ENCODE results near the gene GGA2.

Gene GGA2

GRCh38 chr16:23435500-23435899, 74.8 kb downstream of the GGA2 start:
- Mint-ChIP-seq H3K27ac (no peak overlapping the region), H3K4me3 (no peak overlapping the region), H3K36me3 (peaks cover 46% of the 10 kb centered on the region), H3K9me3 (no peaks in the 10 kb centered on the region), H3K4me1 (no peaks in the 10 kb centered on the region), H3K27me3 (no peaks in the 10 kb centered on the region)
- ATAC-seq: peak; percentile 79

GRCh38 chr16:23434380-23434779, 75.9 kb downstream of the GGA2 start:
- H3K4me3 Mint-ChIP-seq: no peak overlapping the region
- ATAC-seq: no peak
- no peaks in the 10 kb centered on the region for H3K27me3 Mint-ChIP-seq
- peaks cover 44% of the 10 kb centered on the region for H3K36me3 Mint-ChIP-seq
- H3K4me1 Mint-ChIP-seq: no peaks in the 10 kb centered on the region
- H3K27ac Mint-ChIP-seq: no peak overlapping the region
- no peaks in the 10 kb centered on the region for H3K9me3 Mint-ChIP-seq

- Mint-ChIP-seq H3K27ac (no peak overlapping the region), H3K4me3 (no peak overlapping the region), H3K9me3 (no peaks in the 10 kb centered on the region), H3K27me3 (no peaks in the 10 kb centered on the region), H3K36me3 (peaks cover 47% of the 10 kb centered on the region), H3K4me1 (no peaks in the 10 kb centered on the region)
- ATAC-seq: no peak
These were observed 76.9 kb downstream of the GGA2 start for GRCh38 chr16:23433261-23433920.

- ATAC-seq: no peak
- Mint-ChIP-seq H3K9me3 (no peaks in the 10 kb centered on the region), H3K36me3 (peaks cover 49% of the 10 kb centered on the region), H3K4me3 (no peak overlapping the region), H3K4me1 (no peaks in the 10 kb centered on the region), H3K27ac (no peak overlapping the region), H3K27me3 (no peaks in the 10 kb centered on the region)
These were observed 77.8 kb downstream of the GGA2 start for GRCh38 chr16:23432176-23433128.

- ATAC-seq: peak; percentile 50
- Mint-ChIP-seq H3K4me1 (no peaks in the 10 kb centered on the region), H3K27ac (no peak overlapping the region), H3K4me3 (no peak overlapping the region), H3K27me3 (no peaks in the 10 kb centered on the region), H3K9me3 (no peaks in the 10 kb centered on the region), H3K36me3 (peaks cover 65% of the 10 kb centered on the region)
These were observed 81.9 kb downstream of the GGA2 start for GRCh38 chr16:23428351-23428750.

- no peaks in the 10 kb centered on the region for H3K9me3 Mint-ChIP-seq
- no peaks in the 10 kb centered on the region for H3K27me3 Mint-ChIP-seq
- ATAC-seq: no peak
- peaks cover 59% of the 10 kb centered on the region for H3K36me3 Mint-ChIP-seq
- no peaks in the 10 kb centered on the region for H3K4me1 Mint-ChIP-seq
- H3K4me3 Mint-ChIP-seq: no peak overlapping the region
- no peak overlapping the region for H3K27ac Mint-ChIP-seq
These were observed 85.9 kb downstream of the GGA2 start for GRCh38 chr16:23424292-23424958.

- no peaks in the 10 kb centered on the region for H3K9me3 Mint-ChIP-seq
- ATAC-seq: no peak
- no peaks in the 10 kb centered on the region for H3K27me3 Mint-ChIP-seq
- H3K27ac Mint-ChIP-seq: no peak overlapping the region
- H3K4me3 Mint-ChIP-seq: no peak overlapping the region
- H3K36me3 Mint-ChIP-seq: peaks cover 51% of the 10 kb centered on the region
- H3K4me1 Mint-ChIP-seq: no peaks in the 10 kb centered on the region
These were observed 86.7 kb downstream of the GGA2 start for GRCh38 chr16:23423496-23424049.

- H3K36me3 Mint-ChIP-seq: peaks cover 46% of the 10 kb centered on the region
- no peaks in the 10 kb centered on the region for H3K27me3 Mint-ChIP-seq
- H3K9me3 Mint-ChIP-seq: no peaks in the 10 kb centered on the region
- ATAC-seq: no peak
- H3K4me3 Mint-ChIP-seq: no peak overlapping the region
- H3K4me1 Mint-ChIP-seq: no peaks in the 10 kb centered on the region
- no peak overlapping the region for H3K27ac Mint-ChIP-seq
These were observed 90.3 kb downstream of the GGA2 start for GRCh38 chr16:23420011-23420410.

- no peak for ATAC-seq
- Mint-ChIP-seq H3K9me3 (no peaks in the 10 kb centered on the region), H3K36me3 (peaks cover 57% of the 10 kb centered on the region), H3K27ac (no peak overlapping the region), H3K27me3 (no peaks in the 10 kb centered on the region), H3K4me1 (no peaks in the 10 kb centered on the region), H3K4me3 (no peak overlapping the region)
These were observed 93.5 kb downstream of the GGA2 start for GRCh38 chr16:23416816-23417215.

- ATAC-seq: no peak
- Mint-ChIP-seq H3K4me1 (no peaks in the 10 kb centered on the region), H3K27me3 (no peaks in the 10 kb centered on the region), H3K27ac (no peak overlapping the region), H3K9me3 (no peaks in the 10 kb centered on the region), H3K4me3 (no peak overlapping the region), H3K36me3 (peaks cover 51% of the 10 kb centered on the region)
These were observed 95.6 kb downstream of the GGA2 start for GRCh38 chr16:23414731-23415130.

Measured in stimulated activated memory B cell treated with anti-CD40 and anti-IgM and Interleukin-4, amounts not matched to agents 10 μg/mL and 1 μg/mL and 100 μg/mL, for 72 hours (primary cell).